Measurements from ENCODE around the gene PRSS53.
A peak's percentile ranks its signal among the peaks of the same experiment; 100 is the strongest.
"Not testable (repeated sequence)": the region's sequence is repeated elsewhere in the genome, so short reads cannot be mapped to it uniquely, and the experiment has no call there.

The PRSS53 gene

GRCh38 chr16:31117384-31118222 lies 28.9 kb upstream of the PRSS53 start, which contains the start of gene KAT8:
Gene KAT8 (plus strand): TSS chr16:31117664. CDS start chr16:31117682, 18 bp downstream.
- peak; percentile 96 for DNase-seq (ENCODE audit: low read depth in 2 of 2)

- no peak for DNase-seq (ENCODE audit: low read depth in 2 of 2)
Observed at GRCh38 chr16:31114468-31114867, 25.7 kb upstream of the PRSS53 start.

DNA sequence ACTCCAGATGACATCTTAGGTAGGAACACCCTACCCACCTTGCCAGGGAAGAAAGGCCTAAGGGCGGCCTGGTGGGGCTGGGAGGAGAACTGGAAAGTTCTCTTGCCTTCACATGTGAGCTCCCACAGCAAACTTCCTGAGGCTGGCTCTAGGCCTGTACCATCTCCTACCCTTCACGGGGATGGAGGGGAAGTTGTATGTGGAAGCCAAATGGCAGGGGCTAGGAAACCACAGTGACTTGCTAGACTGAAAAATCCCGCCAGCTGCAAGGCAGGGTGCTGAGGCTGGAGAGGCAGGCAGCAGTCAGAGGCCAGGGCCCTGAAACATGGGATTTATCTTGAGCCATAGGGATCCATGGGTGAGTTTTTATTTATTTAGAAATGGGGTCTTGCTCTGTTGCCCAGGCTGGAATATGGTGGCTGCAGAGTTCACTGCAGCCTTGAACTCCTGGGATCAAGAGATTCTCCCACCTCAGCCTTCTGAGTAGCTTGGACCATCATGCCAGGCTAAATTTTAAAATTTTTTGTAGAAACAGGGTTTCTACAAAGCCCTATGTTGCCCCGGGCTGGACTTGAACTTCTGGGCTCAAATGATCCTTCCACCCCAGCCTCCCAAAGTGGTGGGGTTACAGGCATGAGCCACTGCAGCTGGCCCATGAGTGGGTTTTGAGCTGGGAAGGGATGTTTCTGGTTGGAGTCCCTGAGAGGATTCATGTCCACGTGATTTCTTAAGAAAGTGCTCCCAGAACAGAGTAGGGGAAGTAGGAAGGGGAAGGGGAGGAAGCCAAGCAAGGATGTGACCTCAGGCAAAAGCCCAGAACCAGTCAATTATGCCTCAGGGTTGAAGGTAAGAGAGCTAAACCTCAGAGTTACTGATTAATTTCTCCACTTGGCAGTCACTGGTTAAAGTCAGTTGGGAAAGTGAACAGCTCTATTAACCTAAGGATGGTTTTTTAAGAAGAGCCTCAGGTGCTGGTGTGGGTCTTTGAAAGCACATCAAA lies 24.7 kb upstream of the PRSS53 start:
- no peak for DNase-seq (ENCODE audit: low read depth in 2 of 2)

- DNase-seq (ENCODE audit: low read depth in 2 of 2): no peak
Observed at GRCh38 chr16:31112711-31113110, 24.0 kb upstream of the PRSS53 start.

DNA sequence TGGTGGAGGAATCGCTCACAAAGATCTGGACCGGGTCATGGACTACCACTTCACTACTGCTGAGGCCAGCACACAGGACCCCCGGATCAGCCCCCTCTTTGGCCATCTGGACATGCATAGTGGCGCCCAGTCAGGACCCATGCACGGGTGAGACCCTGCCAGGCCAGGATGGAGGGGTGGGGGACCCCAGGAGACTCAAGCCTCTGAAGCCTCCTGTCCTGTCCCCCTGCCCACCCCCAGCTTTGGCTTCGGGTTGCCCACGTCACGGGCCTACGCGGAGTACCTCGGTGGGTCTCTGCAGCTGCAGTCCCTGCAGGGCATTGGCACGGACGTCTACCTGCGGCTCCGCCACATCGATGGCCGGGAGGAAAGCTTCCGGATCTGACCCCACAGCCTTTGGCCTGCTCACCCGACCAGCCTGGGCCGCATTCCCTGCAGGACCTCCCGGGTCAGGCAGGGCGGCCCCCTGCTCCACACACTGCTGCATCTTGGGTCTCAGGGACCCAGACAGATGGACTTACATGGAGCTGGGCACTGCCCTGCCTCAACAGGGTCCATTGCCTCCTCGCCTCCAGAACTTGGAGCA lies 23.2 kb upstream of the PRSS53 start:
- DNase-seq (ENCODE audit: low read depth in 2 of 2): no peak

DNA sequence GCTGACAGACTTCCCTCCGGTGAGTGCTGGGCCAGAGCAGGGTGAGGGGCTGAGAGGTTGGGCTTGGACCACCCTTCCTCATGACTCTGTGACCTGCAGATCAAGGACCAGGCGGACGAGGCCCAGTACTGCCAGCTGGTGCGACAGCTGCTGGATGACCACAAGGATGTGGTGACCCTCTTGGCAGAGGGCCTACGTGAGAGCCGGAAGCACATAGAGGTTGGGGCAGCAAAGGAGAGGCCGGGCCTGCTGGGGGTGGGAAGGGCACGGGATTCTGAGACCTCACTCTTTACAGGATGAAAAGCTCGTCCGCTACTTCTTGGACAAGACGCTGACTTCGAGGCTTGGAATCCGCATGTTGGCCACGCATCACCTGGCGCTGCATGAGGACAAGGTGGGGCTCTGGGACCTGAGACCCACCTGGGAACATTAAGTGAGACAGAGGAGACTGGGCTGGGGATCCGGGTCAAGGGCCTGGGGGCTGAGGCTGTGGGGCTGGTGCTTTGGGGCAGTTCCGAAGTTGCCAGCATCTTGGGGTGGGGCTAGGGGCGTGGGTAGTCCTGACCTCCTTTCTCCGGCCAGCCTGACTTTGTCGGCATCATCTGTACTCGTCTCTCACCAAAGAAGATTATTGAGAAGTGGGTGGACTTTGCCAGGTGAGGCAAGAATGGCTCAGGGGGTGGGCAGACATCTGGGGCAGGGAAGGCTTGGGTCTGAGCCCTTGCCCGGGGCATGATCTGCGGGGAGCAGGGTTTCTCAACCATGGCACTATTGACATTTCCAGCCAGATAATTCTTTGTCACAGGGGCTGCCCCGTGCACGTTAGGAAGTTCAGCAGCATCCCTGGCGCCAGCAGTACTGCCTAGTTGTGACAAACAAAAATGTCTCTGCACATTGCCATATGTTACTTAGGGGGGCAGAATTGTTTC lies 21.6 kb upstream of the PRSS53 start:
- no peak for DNase-seq (ENCODE audit: low read depth in 2 of 2)

DNA sequence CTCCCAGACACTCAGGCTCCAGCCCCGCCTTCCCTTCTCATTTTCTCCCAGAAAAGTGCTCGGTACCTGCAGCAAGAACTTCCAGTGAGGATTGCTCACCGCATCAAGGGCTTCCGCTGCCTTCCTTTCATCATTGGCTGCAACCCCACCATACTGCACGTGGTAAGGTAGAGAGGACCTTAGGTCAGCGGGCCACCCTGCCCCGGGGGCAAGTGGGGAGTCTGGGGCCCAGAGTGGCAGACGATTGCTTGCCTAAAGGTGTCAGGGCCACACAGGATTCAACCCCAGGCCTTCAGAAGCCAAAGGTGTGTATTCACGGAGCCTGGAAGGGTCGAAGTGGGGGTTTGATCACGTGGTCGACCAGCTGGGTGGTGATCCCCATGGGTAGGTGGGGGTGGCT lies 20.9 kb upstream of the PRSS53 start:
- DNase-seq (ENCODE audit: low read depth in 2 of 2): no peak

GRCh38 chr16:31108794-31109558 lies 20.2 kb upstream of the PRSS53 start:
- no peak for DNase-seq (ENCODE audit: low read depth in 2 of 2)

DNA sequence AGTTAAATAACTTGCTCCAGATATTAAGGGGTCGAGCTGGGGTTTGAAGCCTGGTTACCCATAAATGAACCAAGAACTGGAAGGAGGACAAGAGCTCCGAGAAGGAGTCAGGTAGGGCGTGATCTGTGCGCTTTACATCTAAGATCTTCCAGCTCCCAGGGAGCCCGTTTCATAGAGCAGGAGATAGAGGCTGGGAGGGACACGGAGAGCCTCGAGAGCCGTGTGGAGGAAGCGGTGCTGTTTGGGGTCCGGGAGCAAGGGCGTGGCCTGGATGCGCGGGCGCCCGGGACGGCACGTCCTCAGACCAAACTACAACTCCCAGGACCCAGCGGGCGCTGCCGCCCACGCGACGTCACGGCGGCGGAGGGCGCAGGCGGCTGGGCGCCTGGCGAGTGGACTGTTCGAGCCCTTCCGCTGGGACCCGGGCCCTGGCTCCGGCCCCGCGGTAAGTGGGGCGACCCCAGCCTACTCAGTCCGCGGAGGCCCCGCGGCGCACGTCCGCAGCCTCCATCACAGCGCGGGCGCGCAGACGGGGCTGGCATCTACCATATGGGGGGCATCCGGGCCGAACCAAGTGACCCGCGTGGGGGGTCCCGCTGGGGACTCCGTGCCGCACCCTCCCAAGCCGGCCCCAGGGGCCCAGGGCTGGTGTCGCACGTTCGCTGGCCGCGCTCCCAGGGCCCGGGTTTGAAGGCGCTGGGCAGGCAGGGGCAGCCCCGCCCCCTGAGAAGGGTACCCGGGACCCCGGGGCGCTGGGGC lies 19.5 kb upstream of the PRSS53 start, which contains the start of gene BCKDK:
Gene BCKDK (plus strand): TSS at position 352 of the 759 bp plus-strand sequence. CDS start 838 bp downstream, outside the sequence.
- peak; percentile 16 to 61 for DNase-seq (ENCODE audit: low read depth in 2 of 2)

- no peak for DNase-seq (ENCODE audit: low read depth in 2 of 2)
Observed at GRCh38 chr16:31107465-31107867, 18.7 kb upstream of the PRSS53 start.

DNA sequence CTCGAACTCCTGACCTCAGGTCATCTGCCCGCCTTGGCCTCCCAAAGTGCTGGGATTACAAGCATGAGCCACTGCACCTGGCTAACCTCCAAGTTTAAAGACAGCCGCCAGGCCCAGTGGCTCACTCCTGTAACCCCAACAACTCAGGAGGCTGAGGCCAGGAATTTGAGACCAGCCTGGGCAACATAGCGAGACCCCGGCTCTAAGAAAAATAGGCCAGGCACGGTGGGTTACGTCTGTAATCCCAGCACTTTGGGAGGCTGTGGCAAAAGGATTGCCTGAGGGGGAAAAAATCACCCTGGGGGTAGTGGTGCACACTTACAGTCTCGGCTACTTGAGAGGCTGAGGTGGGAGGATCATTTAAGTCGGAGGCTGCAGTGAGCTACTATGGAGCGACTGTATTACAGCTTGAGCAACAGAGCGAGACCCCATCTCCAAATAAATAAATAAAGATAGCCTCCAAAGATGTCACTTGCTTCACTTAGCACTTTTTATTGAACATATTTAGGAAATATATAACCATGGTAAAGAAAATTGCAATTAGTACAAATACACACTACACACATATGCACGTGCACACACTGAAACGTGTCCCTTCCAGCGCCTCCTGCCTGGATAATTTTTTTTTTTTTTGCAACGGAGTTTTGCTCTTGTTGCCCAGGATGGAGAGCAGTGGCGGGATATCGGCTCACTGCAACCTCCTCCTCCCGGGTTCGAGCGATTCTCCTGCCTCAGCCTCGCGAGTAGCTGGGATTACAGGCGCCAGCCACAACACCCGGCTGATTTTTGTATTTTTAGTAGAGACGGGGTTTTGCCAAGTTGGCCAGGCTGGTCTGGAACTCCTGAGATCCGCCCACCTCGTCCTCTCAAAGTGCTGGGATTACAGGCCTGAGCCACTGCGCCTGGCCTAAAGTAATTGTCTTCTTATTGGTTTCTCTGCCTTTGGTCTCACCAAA lies 18.0 kb upstream of the PRSS53 start:
- no peak for DNase-seq (ENCODE audit: low read depth in 2 of 2)

GRCh38 chr16:31105677-31106213 lies 17.0 kb upstream of the PRSS53 start:
- DNase-seq (ENCODE audit: low read depth in 2 of 2): peak; percentile 45 to 66

- DNase-seq (ENCODE audit: low read depth in 2 of 2): not testable (repeated sequence)
Observed at GRCh38 chr16:31100876-31101641, 12.3 kb upstream of the PRSS53 start.

DNA sequence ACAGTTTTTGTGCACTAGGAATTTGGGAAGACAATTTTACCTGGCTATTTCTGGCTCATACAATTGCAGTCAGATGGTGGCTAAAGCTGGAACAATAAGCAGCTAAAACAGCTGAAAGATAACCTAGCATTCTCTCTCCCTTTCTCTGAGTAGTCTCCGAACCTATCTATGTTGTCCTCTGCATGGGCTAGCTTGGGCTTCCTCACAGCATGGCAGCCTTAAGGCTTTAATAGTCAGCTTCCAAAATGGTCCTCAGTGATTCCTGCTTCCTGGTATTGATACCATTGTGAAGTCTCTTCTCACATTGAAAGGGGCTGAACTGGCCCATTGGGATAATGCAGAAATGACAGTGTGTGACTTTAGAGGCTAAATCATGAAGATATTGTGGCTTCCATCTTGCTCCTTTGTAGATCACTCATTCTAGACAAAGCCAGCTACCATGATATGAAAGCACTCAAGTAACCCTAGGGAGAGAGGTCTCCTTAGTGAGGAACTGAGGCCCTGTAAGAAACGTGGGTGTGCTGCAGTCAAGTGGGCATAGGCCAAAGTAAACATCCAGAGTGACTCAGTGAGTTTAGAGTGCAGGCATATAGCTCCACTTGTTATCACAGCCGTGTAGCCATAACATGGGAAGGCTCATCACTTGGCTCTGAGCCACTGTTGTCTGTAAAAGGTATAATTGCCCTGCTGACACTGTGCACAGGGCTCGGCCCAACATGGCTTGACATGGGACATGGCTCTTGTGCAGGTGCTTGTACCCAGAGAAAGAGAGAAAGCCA lies 11.3 kb upstream of the PRSS53 start:
- no peak for DNase-seq (ENCODE audit: low read depth in 2 of 2)

GRCh38 chr16:31094424-31095120 lies 5.8 kb upstream of the PRSS53 start, which contains the start of gene VKORC1:
Gene VKORC1 (minus strand): TSS chr16:31094797. CDS start chr16:31094729, 68 bp downstream.
- peak; percentile 77 for DNase-seq (ENCODE audit: low read depth in 2 of 2)

DNA sequence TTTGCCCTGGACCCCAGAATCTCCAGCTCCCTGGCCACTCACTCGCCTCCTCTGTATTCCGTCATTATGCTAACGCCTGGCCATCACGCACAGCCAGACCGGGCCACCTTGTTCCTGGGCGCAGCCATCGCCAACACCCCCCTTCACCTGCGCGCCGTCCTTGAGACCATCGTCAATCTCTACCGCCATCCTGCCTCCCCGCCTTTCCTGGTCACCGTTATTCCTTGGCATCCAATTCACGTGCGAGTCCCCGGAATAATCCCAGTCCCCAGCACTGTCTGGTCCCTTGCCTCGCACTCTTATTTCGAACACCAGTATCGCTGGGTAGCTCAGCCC lies 5.3 kb upstream of the PRSS53 start:
- DNase-seq (ENCODE audit: low read depth in 2 of 2): no peak
